ENCODE data around the gene OR2G2.

The OR2G2 gene, protein sequence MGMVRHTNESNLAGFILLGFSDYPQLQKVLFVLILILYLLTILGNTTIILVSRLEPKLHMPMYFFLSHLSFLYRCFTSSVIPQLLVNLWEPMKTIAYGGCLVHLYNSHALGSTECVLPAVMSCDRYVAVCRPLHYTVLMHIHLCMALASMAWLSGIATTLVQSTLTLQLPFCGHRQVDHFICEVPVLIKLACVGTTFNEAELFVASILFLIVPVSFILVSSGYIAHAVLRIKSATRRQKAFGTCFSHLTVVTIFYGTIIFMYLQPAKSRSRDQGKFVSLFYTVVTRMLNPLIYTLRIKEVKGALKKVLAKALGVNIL

GRCh38 chr1:247588060-247588459 is at the start of gene OR2G2:
TSS of gene OR2G2 (plus strand) at chr1:247588360. CDS start at chr1:247588360, 0 bp downstream.
- DNase-seq (ENCODE audit: insufficient read length, low spot score) (no peak), FAIRE-seq (no peak)

- FAIRE-seq = no peak
Measured at GRCh38 chr1:247538561-247538960, 49.6 kb upstream of the OR2G2 start.

DNA sequence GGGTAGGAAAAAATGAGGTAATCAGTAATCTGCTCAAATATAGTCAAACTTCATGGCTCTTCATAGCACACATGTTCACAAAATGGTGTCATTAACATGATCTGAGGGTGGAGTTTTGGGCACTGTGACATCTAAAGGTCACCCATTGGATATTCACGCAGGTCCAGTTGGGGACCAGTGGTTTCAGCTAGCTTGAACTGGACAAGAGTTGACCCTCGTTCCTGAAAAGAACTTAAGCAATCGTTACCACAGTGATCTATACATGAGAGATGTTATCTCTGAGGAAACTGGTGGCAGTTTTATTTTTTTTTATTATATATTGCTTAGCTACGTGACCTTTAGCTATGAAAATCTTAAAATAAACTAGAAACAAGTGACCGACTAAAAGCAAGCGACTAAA is 48.9 kb upstream of the OR2G2 start:
- FAIRE-seq (no peak), DNase-seq (ENCODE audit: insufficient read length, low spot score) (no peak)

More at GRCh38 chr1:247538561-247538960, 49.6 kb upstream of the OR2G2 start:
- DNase-seq (ENCODE audit: insufficient read length, low spot score) = no peak

DNA sequence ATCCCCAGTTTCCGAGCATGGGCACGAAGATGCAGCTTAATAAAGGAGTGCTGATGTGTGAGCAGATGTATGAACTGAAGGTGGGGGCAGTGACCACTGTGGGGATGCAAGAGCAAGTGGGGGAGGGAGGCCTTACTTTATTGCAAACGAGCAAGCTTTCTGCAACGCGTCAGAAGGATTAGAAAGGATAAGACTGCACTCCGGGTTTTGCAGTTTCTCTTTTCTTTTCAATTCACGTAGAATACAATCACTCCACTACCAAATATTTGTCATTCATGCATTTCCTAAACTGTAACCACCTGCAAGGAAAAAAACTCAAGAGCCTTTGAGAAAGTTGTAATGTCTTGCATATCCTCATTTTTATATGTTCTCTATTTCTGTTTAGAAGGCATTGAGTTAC is 47.6 kb upstream of the OR2G2 start:
- FAIRE-seq = no peak

GRCh38 chr1:247542811-247543210 is 45.3 kb upstream of the OR2G2 start:
- FAIRE-seq (no peak), DNase-seq (ENCODE audit: insufficient read length, low spot score) (no peak)

More for the DNA sequence above, 47.6 kb upstream of the OR2G2 start:
- no peak for DNase-seq (ENCODE audit: insufficient read length, low spot score)

GRCh38 chr1:247548092-247548491 is 40.1 kb upstream of the OR2G2 start:
- no peak for FAIRE-seq
- no peak for DNase-seq (ENCODE audit: insufficient read length, low spot score)

DNA sequence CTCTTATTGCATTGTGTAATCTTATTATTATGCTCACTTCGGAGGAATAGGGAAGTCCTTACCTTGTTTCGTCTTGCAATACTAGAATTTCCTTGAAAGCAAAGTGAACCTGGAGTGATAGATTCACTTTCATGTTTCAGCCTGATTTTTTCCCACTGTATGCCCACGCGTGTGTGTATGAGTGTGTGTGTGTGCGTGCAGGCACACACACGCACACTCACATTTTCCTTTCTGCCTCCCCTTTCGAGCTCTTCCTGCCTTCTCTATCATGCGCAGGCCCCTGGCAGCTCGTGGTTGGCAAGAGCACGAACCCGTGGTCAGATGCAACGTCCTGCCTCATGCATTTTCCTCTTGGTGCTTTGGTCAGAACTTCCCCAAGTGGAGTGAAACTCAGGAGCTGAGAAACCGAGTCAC is 39.4 kb upstream of the OR2G2 start, which contains the start of gene GCSAML:
GCSAML (plus strand) TSS at position 366 of the 414 bp plus-strand sequence. CDS start 58 bp downstream, outside the sequence.
- FAIRE-seq = no peak

GRCh38 chr1:247551721-247552120 is 36.4 kb upstream of the OR2G2 start:
- no peak for FAIRE-seq
- no peak for DNase-seq (ENCODE audit: insufficient read length, low spot score)

More for the DNA sequence above, 39.4 kb upstream of the OR2G2 start, which contains the start of gene GCSAML:
- DNase-seq (ENCODE audit: insufficient read length, low spot score) = no peak

GRCh38 chr1:247552231-247552630 is 35.9 kb upstream of the OR2G2 start:
- FAIRE-seq (no peak), DNase-seq (ENCODE audit: insufficient read length, low spot score) (no peak)

DNA sequence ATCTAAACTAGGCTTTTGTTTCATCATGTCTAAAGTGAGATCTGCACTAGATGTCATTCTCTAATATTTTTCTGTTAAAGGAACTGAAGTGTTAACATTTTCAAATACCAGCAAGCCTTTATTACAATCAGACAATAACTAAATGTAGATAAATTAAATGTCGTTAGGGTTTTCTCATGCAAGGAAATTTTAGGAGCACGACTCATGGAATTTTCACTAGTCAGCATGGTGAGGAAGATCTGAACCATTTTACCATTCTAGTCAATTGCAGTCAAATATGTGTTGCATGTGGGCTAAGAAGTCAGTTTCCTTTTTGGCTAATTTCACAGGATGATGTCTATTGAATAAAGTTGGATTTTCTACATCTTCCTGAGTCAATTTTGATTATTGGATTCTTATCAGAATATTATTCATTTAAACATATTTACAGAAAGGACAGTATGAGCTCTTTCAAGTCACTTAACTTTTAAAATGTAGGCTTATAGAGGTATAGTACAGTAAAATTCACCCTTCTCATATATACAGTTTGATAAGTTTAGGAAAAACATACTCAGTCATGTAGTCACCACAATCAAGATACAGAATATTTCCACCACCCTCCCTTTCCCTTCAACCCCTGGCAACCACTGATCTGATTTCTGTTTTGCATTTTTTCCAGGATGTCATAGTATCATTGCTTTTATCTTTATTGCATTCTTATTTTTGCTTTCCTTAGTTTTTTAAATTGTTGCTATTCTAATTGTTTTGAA is 30.1 kb upstream of the OR2G2 start:
- DNase-seq (ENCODE audit: insufficient read length, low spot score) (no peak), FAIRE-seq (no peak)

DNA sequence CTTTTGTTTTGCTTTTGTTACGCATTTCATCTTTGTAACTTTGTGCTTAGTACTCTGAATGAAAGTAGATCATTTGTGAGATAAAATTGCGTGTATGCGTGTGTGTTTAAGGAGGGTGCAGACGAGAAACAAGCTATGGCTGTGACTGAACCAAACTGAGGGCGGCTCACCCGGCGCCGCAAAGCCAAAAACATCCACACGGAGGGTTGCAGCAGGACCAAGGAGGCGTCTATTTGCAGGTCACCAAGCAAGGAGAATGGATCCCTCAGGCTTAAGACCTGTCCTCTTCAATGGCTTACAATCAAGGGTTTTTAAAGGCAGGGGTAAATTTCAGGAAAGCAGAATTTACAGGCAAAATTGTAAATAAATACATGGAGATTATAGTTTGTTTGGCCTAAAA is 26.4 kb upstream of the OR2G2 start:
- DNase-seq (ENCODE audit: insufficient read length, low spot score) (no peak), FAIRE-seq (no peak)

DNA sequence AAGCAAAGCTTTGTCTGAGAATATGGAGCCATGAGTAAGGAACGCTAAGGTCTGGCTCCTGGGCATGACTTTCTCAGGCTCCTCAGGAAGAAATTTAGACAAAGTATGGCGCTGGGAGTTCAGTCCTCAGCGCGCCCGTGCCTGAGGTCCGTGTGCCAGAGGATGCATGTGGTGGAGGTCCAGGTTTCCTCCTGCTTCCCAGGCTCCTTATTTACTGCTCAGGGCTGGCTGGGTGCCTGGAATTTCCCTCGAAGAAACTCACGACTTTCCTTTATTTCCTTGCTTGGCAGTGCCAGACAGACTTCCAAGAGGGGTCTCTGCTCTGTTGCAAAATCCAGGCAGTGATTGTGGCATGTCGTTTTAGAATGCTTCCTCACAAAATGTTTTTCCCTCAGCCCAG is 26.0 kb upstream of the OR2G2 start:
- no peak for FAIRE-seq
- no peak for DNase-seq (ENCODE audit: insufficient read length, low spot score)

GRCh38 chr1:247574236-247574635 is 13.9 kb upstream of the OR2G2 start:
- FAIRE-seq (no peak), DNase-seq (ENCODE audit: insufficient read length, low spot score) (no peak)

- FAIRE-seq (no peak), DNase-seq (ENCODE audit: insufficient read length, low spot score) (no peak)
Measured at GRCh38 chr1:247574664-247575063, 13.5 kb upstream of the OR2G2 start.

DNA sequence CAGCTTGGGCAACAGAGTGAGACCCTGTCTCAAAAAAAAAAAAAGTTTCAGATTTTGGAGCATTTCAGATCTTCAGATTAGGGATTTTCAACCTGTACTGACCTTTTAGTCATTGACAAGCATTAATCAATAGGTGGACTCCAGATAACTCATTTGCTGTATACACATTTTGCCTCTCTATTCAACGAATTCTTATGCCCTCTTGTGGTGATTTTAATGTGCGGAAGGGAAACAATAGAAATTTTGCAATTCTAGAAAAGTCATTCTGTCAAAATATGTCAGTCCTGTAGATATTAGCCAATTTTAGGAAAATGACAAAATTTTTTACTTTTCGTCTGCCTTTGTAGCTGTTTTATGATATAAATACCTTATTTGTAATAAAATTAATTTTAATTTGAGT is 11.6 kb upstream of the OR2G2 start:
- FAIRE-seq = peak; percentile 65
- peak; percentile 5 for DNase-seq (ENCODE audit: insufficient read length, low spot score)

GRCh38 chr1:247578946-247579460 is 9.2 kb upstream of the OR2G2 start:
- no peak for FAIRE-seq

DNA sequence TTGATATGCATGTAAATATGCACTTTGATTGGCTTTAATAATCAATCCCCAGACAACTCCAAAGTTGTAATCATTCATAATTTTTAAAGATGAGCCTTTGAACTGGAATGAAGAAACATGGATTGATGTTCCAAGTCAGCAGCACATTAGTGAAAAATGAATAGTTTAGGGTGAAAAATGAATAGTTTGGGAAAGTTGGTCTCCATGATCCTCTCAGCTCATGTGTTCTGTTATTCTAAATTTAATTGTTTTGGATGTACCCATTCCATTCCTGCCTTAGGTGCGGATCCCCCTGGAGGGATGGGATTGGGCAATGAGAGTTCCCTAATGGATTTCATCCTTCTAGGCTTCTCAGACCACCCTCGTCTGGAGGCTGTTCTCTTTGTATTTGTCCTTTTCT is 17.1 kb downstream of the OR2G2 start, which contains the start of gene OR2G3:
OR2G3 (plus strand) TSS at position 301 of the 400 bp plus-strand sequence; CDS start at position 301, 0 bp downstream.
- DNase-seq (ENCODE audit: insufficient read length, low spot score) = no peak
- FAIRE-seq = no peak

More at GRCh38 chr1:247578946-247579460, 9.2 kb upstream of the OR2G2 start:
- no peak for DNase-seq (ENCODE audit: insufficient read length, low spot score)

- no peak for DNase-seq (ENCODE audit: insufficient read length, low spot score)
- no peak for FAIRE-seq
Measured at GRCh38 chr1:247613405-247613804, 25.2 kb downstream of the OR2G2 start.

- DNase-seq (ENCODE audit: insufficient read length, low spot score) (no peak), FAIRE-seq (no peak)
Measured at GRCh38 chr1:247614625-247615024, 26.5 kb downstream of the OR2G2 start.

- no peak for FAIRE-seq
- DNase-seq (ENCODE audit: insufficient read length, low spot score) = no peak
Measured at GRCh38 chr1:247627951-247628350, 39.8 kb downstream of the OR2G2 start.

DNA sequence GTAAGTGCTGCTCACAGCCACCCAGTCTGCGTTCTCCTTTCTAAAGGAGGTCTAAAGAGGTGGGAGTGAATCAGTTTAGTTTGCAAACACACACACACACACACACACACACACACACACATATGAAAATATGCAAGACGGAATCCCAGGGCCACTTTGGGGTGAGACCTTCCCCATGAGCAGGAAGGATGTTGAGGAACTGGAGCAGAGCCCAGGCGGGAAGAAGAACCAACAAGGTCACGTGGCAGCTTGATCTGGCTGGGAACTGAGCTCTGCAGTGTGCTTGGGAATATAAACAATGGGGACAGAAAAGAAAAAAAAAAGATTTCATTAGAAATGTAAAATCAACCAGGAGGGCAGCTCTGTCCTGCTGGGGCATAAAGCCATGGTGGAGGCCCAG is 49.9 kb downstream of the OR2G2 start:
- DNase-seq (ENCODE audit: insufficient read length, low spot score) (no peak), FAIRE-seq (no peak)

Measured in GM19239 (cell line).